Testis (tissue), 2 donors: Measurements from ENCODE around the gene ANKRD13D.

ENCODE experiments used
- POLR2A ChIP-seq: fragments of 450-650 bp; IDR thresholded peaks from one replicate; pipeline ENCODE4 v1.6.1; 2017; ENCODE audit warnings: antibody characterized with exemption, mild to moderate bottlenecking, moderate library complexity
- TF ChIP-seq, protein P1 (sequence below), 3 experiments: fragments of 450-650 bp in 2 of 3; fragments of 200-600 bp in 1 of 3; sonication (generic) in 1 of 3; IDR thresholded peaks; one replicate each; pipeline ENCODE4 v1.5.1; 2016 to 2019; ENCODE audit warnings: antibody characterized with exemption in 3 of 3, mild to moderate bottlenecking in 2 of 3, moderate library complexity in 1 of 3

DNA sequence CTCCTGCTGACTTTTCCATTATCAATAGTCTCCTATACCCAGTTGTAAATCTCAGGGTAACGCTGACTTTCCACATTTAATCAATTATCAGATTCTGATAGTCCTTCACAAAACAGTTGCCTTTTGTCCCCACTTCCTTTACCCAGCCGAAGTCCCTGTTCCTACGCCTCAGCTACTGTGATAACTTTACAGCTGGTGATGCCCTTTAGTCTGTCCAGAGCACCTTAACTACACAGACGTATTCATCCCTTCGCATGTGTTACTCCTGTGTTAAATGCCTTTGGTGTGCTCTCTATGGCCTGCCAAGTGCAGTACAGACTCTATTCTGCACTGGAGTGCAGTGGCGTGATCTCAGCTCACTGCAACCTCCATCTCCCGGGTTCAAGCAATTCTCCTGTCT, 34.4 kb downstream of the ANKRD13D start:
- TF ChIP-seq, protein P1, sequence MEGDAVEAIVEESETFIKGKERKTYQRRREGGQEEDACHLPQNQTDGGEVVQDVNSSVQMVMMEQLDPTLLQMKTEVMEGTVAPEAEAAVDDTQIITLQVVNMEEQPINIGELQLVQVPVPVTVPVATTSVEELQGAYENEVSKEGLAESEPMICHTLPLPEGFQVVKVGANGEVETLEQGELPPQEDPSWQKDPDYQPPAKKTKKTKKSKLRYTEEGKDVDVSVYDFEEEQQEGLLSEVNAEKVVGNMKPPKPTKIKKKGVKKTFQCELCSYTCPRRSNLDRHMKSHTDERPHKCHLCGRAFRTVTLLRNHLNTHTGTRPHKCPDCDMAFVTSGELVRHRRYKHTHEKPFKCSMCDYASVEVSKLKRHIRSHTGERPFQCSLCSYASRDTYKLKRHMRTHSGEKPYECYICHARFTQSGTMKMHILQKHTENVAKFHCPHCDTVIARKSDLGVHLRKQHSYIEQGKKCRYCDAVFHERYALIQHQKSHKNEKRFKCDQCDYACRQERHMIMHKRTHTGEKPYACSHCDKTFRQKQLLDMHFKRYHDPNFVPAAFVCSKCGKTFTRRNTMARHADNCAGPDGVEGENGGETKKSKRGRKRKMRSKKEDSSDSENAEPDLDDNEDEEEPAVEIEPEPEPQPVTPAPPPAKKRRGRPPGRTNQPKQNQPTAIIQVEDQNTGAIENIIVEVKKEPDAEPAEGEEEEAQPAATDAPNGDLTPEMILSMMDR (IDR thresholded peaks at IDR 0.05), result no peak
- TF ChIP-seq POLR2A, result no peak
